Adrenal gland (tissue), 5 donors: Measurements from ENCODE around the gene ARL5B.
A peak's percentile ranks its signal among the peaks of the same experiment; 100 is the strongest.

Source experiments
- POLR2A ChIP-seq, 2 donors: fragments of 450-650 bp; IDR thresholded peaks; one replicate each; pipeline ENCODE4 v1.6.1; 2017; ENCODE audit warnings: antibody characterized with exemption in 2 of 2, mild to moderate bottlenecking in 2 of 2, moderate library complexity in 1 of 2
- TF ChIP-seq, protein P1 (sequence below), 6 experiments: fragments of 450-650 bp in 4 of 6; fragments of 200-600 bp in 2 of 6; sonication (generic) in 1 of 6; IDR thresholded peaks; 1 replicate in 5 of 6; 2 replicates in 1 of 6; pipeline versions ENCODE4 v1.5.1 to v1.8.0; 2016 to 2021; ENCODE audit warnings: antibody characterized with exemption in 6 of 6, mild to moderate bottlenecking in 2 of 6, moderate library complexity in 1 of 6
- donor health status: DM: no; HTN: no; CAD: no.

DNA sequence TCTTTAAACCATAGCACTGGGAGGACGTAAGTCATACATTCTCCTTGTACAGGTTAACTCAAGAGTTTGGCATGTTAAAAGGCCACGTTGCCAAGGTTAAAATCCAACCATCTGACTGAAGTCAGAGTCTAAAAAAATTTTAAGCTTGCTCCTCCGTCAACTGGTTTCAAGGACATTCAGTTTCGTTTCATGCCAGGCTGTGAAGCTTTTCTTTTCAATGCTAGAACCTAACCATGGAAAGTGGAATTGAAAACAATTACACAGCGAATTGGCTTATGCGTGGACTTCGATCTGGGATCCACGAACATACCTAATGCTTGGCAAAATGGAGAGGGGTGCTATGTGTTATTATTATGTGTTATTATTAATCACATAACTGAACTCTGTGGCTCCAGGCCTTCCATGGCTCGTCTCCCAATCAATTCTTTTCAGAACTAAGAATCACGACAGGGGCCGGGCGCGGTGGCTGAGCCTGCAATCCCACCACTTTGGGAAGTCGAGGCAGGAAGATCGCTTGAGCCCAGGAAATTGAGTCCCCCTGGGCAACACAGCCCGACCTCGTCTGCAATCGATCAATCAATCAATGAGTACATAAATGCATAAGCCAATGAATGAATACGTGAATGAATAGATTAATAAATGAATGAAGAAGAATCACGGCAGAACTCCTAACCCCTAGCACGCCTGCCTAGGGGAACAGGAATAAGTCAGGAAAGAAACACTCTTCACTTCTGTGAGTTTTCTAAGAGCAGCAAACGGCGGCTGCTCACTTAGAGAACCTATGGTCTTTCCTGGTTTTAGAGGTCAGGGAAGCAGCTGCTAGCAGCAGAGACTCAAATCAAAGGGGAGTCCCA is 733 bp upstream of the ARL5B start:
- TF ChIP-seq, protein P1, sequence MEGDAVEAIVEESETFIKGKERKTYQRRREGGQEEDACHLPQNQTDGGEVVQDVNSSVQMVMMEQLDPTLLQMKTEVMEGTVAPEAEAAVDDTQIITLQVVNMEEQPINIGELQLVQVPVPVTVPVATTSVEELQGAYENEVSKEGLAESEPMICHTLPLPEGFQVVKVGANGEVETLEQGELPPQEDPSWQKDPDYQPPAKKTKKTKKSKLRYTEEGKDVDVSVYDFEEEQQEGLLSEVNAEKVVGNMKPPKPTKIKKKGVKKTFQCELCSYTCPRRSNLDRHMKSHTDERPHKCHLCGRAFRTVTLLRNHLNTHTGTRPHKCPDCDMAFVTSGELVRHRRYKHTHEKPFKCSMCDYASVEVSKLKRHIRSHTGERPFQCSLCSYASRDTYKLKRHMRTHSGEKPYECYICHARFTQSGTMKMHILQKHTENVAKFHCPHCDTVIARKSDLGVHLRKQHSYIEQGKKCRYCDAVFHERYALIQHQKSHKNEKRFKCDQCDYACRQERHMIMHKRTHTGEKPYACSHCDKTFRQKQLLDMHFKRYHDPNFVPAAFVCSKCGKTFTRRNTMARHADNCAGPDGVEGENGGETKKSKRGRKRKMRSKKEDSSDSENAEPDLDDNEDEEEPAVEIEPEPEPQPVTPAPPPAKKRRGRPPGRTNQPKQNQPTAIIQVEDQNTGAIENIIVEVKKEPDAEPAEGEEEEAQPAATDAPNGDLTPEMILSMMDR (IDR thresholded peaks at IDR 0.05): no peak
- TF ChIP-seq POLR2A (IDR thresholded peaks at IDR 0.05): peak; percentile 18 to 71
